ENCODE data around the gene YRDC.
A peak's percentile ranks its signal among the peaks of the same experiment; 100 is the strongest.

YRDC gene

GRCh38 chr1:37794372-37795339 is 13.4 kb downstream of the YRDC start:
- Histone ChIP-seq H2BK5ac (ENCODE audit: low read depth, low read length, poor library complexity) (no peak overlapping the region), H2AFZ (ENCODE audit: insufficient read depth, low read length, poor library complexity) (no peak overlapping the region), H3K79me2 (ENCODE audit: control insufficient read depth, insufficient read depth, low read length, poor library complexity) (peaks cover 2% of the 10 kb centered on the region), H3K14ac (ENCODE audit: low read length) (no peak overlapping the region), H3K4me1 (ENCODE audit: control insufficient read depth in 1 of 2, insufficient read depth in 2 of 2, low read length in 2 of 2) (peaks cover 4% of the 10 kb centered on the region in 2 experiments), H3K4ac (ENCODE audit: low read depth, low read length) (no peak overlapping the region), H3K4me3 (ENCODE audit: low read depth, low read length) (no peak overlapping the region), H4K12ac (ENCODE audit: low read depth, low read length) (no peak overlapping the region), H3K9ac (ENCODE audit: low read length) (no peak overlapping the region), H3K23ac (ENCODE audit: low read length) (no peak overlapping the region), H4K91ac (ENCODE audit: low read depth, low read length) (no peak overlapping the region), H2BK12ac (ENCODE audit: low read length) (no peak overlapping the region), H3K4me2 (ENCODE audit: low read length) (peak overlapping the region; percentile 68), H3K27ac (ENCODE audit: low read depth, low read length) (no peak overlapping the region), H3K36me3 (ENCODE audit: control insufficient read depth in 1 of 2, insufficient read depth in 2 of 2, low read length in 2 of 2) (peaks cover 0 to 2% of the 10 kb centered on the region in 2 experiments), H2AK5ac (ENCODE audit: low read length) (no peak overlapping the region), H3K18ac (ENCODE audit: low read length) (no peak overlapping the region), H2BK120ac (ENCODE audit: insufficient read depth, low read length, poor library complexity) (no peak overlapping the region), H3K79me1 (ENCODE audit: low read length) (no peaks in the 10 kb centered on the region), H3K27me3 (ENCODE audit: insufficient read depth, low read length) (peaks cover 19% of the 10 kb centered on the region), H3K9me3 (ENCODE audit: insufficient read depth, low read depth, low read length) (no peaks in the 10 kb centered on the region), H4K8ac (ENCODE audit: low read depth, low read length) (no peak overlapping the region)
- WGBS (ENCODE audit: extremely low coverage, insufficient coverage, insufficient read length): no CpG with 5 or more reads among the region's 59 CpGs
- DNase-seq: no peak

- H3K27ac ChIP-seq (ENCODE audit: low read depth, low read length): no peak within 1 kb of the TSS
- no peak within 1 kb of the TSS for H3K18ac ChIP-seq (ENCODE audit: low read length)
- H3K79me2 ChIP-seq (ENCODE audit: control insufficient read depth, insufficient read depth, low read length, poor library complexity): peaks cover 2% of the 10 kb centered on the region
- H3K27me3 ChIP-seq (ENCODE audit: insufficient read depth, low read length): peaks cover 19% of the 10 kb centered on the region
- no peaks in the 10 kb centered on the region for H3K79me1 ChIP-seq (ENCODE audit: low read length)
- H3K23ac ChIP-seq (ENCODE audit: low read length): no peak within 1 kb of the TSS
- no peak within 1 kb of the TSS for H2AK5ac ChIP-seq (ENCODE audit: low read length)
- H2BK120ac ChIP-seq (ENCODE audit: insufficient read depth, low read length, poor library complexity): no peak within 1 kb of the TSS
- no peak within 1 kb of the TSS for H2BK12ac ChIP-seq (ENCODE audit: low read length)
- no peaks in the 10 kb centered on the region for H3K36me3 ChIP-seq (ENCODE audit: control insufficient read depth in 1 of 2, insufficient read depth in 2 of 2, low read length in 2 of 2)
- no peak within 1 kb of the TSS for H3K4ac ChIP-seq (ENCODE audit: low read depth, low read length)
- no peak within 1 kb of the TSS for H4K12ac ChIP-seq (ENCODE audit: low read depth, low read length)
- H2BK5ac ChIP-seq (ENCODE audit: low read depth, low read length, poor library complexity): no peak within 1 kb of the TSS
- WGBS (ENCODE audit: extremely low coverage, insufficient coverage, insufficient read length): no CpG with 5 or more reads among the region's 82 CpGs
- H3K9me3 ChIP-seq (ENCODE audit: insufficient read depth, low read depth, low read length): no peaks in the 10 kb centered on the region
- no peak within 1 kb of the TSS for H3K14ac ChIP-seq (ENCODE audit: low read length)
- no peak within 1 kb of the TSS for H4K91ac ChIP-seq (ENCODE audit: low read depth, low read length)
- peaks cover 4% of the 10 kb centered on the region in 2 experiments for H3K4me1 ChIP-seq (ENCODE audit: control insufficient read depth in 1 of 2, insufficient read depth in 2 of 2, low read length in 2 of 2)
- H3K4me3 ChIP-seq (ENCODE audit: low read depth, low read length): peak within 1 kb of the TSS; percentile 64
- H3K4me2 ChIP-seq (ENCODE audit: low read length): peak within 1 kb of the TSS; percentile 68
- no peak within 1 kb of the TSS for H3K9ac ChIP-seq (ENCODE audit: low read length)
- H4K8ac ChIP-seq (ENCODE audit: low read depth, low read length): no peak within 1 kb of the TSS
- H2AFZ ChIP-seq (ENCODE audit: insufficient read depth, low read length, poor library complexity): peak within 1 kb of the TSS; percentile 90
- peak; percentile 59 to 76 for DNase-seq
Observed at GRCh38 chr1:37793773-37794371, 14.1 kb downstream of the YRDC start, which contains the start of gene MANEAL. MANEAL (plus strand) TSS chr1:37793847; CDS start chr1:37794183, 336 bp downstream.

GRCh38 chr1:37792943-37793686 is 14.9 kb downstream of the YRDC start:
- no peak overlapping the region for H3K23ac ChIP-seq (ENCODE audit: low read length)
- peaks cover 19% of the 10 kb centered on the region for H3K27me3 ChIP-seq (ENCODE audit: insufficient read depth, low read length)
- H4K91ac ChIP-seq (ENCODE audit: low read depth, low read length): no peak overlapping the region
- H4K12ac ChIP-seq (ENCODE audit: low read depth, low read length): no peak overlapping the region
- H3K36me3 ChIP-seq (ENCODE audit: control insufficient read depth in 1 of 2, insufficient read depth in 2 of 2, low read length in 2 of 2): no peaks in the 10 kb centered on the region
- H2AFZ ChIP-seq (ENCODE audit: insufficient read depth, low read length, poor library complexity): no peak overlapping the region
- H3K79me1 ChIP-seq (ENCODE audit: low read length): no peaks in the 10 kb centered on the region
- peaks cover 2% of the 10 kb centered on the region for H3K79me2 ChIP-seq (ENCODE audit: control insufficient read depth, insufficient read depth, low read length, poor library complexity)
- no CpG with 5 or more reads among the region's 36 CpGs for WGBS (ENCODE audit: extremely low coverage, insufficient coverage, insufficient read length)
- no peak overlapping the region for H4K8ac ChIP-seq (ENCODE audit: low read depth, low read length)
- no peak overlapping the region for H3K18ac ChIP-seq (ENCODE audit: low read length)
- no peak overlapping the region for H3K4me2 ChIP-seq (ENCODE audit: low read length)
- H3K27ac ChIP-seq (ENCODE audit: low read depth, low read length): no peak overlapping the region
- no peaks in the 10 kb centered on the region for H3K9me3 ChIP-seq (ENCODE audit: insufficient read depth, low read depth, low read length)
- H3K14ac ChIP-seq (ENCODE audit: low read length): no peak overlapping the region
- no peak overlapping the region for H2BK5ac ChIP-seq (ENCODE audit: low read depth, low read length, poor library complexity)
- DNase-seq: peak in 1 of 2 donors; percentile 28
- no peak overlapping the region for H2AK5ac ChIP-seq (ENCODE audit: low read length)
- H3K9ac ChIP-seq (ENCODE audit: low read length): no peak overlapping the region
- H3K4ac ChIP-seq (ENCODE audit: low read depth, low read length): no peak overlapping the region
- peaks cover 4% of the 10 kb centered on the region in 2 experiments for H3K4me1 ChIP-seq (ENCODE audit: control insufficient read depth in 1 of 2, insufficient read depth in 2 of 2, low read length in 2 of 2)
- H2BK120ac ChIP-seq (ENCODE audit: insufficient read depth, low read length, poor library complexity): no peak overlapping the region
- no peak overlapping the region for H2BK12ac ChIP-seq (ENCODE audit: low read length)
- no peak overlapping the region for H3K4me3 ChIP-seq (ENCODE audit: low read depth, low read length)

GRCh38 chr1:37782491-37782890 is 25.5 kb downstream of the YRDC start:
- Histone ChIP-seq H3K18ac (ENCODE audit: low read length) (no peak overlapping the region), H2AFZ (ENCODE audit: insufficient read depth, low read length, poor library complexity) (no peak overlapping the region), H2BK5ac (ENCODE audit: low read depth, low read length, poor library complexity) (no peak overlapping the region), H2BK12ac (ENCODE audit: low read length) (no peak overlapping the region), H4K12ac (ENCODE audit: low read depth, low read length) (no peak overlapping the region), H3K9ac (ENCODE audit: low read length) (no peak overlapping the region), H3K4me1 (ENCODE audit: control insufficient read depth in 1 of 2, insufficient read depth in 2 of 2, low read length in 2 of 2) (no peaks in the 10 kb centered on the region), H3K9me3 (ENCODE audit: insufficient read depth, low read depth, low read length) (peaks cover 8% of the 10 kb centered on the region), H3K14ac (ENCODE audit: low read length) (no peak overlapping the region), H3K27me3 (ENCODE audit: insufficient read depth, low read length) (no peaks in the 10 kb centered on the region), H3K27ac (ENCODE audit: low read depth, low read length) (no peak overlapping the region), H4K91ac (ENCODE audit: low read depth, low read length) (no peak overlapping the region), H4K8ac (ENCODE audit: low read depth, low read length) (no peak overlapping the region), H3K79me2 (ENCODE audit: control insufficient read depth, insufficient read depth, low read length, poor library complexity) (no peaks in the 10 kb centered on the region), H3K23ac (ENCODE audit: low read length) (no peak overlapping the region), H3K4me3 (ENCODE audit: low read depth, low read length) (no peak overlapping the region), H3K4me2 (ENCODE audit: low read length) (no peak overlapping the region), H2AK5ac (ENCODE audit: low read length) (no peak overlapping the region), H3K4ac (ENCODE audit: low read depth, low read length) (no peak overlapping the region), H3K36me3 (ENCODE audit: control insufficient read depth in 1 of 2, insufficient read depth in 2 of 2, low read length in 2 of 2) (no peaks in the 10 kb centered on the region), H2BK120ac (ENCODE audit: insufficient read depth, low read length, poor library complexity) (no peak overlapping the region), H3K79me1 (ENCODE audit: low read length) (no peaks in the 10 kb centered on the region)
- no peak for DNase-seq
- WGBS (ENCODE audit: extremely low coverage, insufficient coverage, insufficient read length): no CpG with 5 or more reads among the region's 17 CpGs
